Ramos (cell line): ENCODE measurements around the gene AHI1.

Experiments used
- in situ Hi-C: fragments of 300-500 bp; cut with MboI; formaldehyde crosslinking; loops from one replicate; pipeline ENCODE4 v1.14.3; 2022; ENCODE audit warnings: low sequenced_read_pairs; ENCODE audit not compliant: unreplicated experiment

AHI1 gene

GRCh38 chr6:135497412-135498184, at the start of gene AHI1:
TSS of gene AHI1 (minus strand) at chr6:135497740. CDS start at chr6:135492237, 5,503 bp downstream.
- in situ Hi-C loops: no loop called here

GRCh38 chr6:135546680-135547418, 49.3 kb upstream of the AHI1 start:
- in situ Hi-C loops: loop anchor here (25.0 kb wide), 2 partner anchors 690 to 990 kb away; no protein-coding TSS in a partner anchor

GRCh38 chr6:135546206-135546605, 48.7 kb upstream of the AHI1 start:
- in situ Hi-C loops: loop anchor here (25.0 kb wide), 2 partner anchors 691 to 991 kb away; no protein-coding TSS in a partner anchor

- in situ Hi-C loops: loop anchor here (25.0 kb wide), 2 partner anchors 697 to 997 kb away; no protein-coding TSS in a partner anchor
Measured at GRCh38 chr6:135540207-135540840, 42.8 kb upstream of the AHI1 start.

- in situ Hi-C loops: loop anchor here (25.0 kb wide), 2 partner anchors 699 to 999 kb away; no protein-coding TSS in a partner anchor
Measured at GRCh38 chr6:135537741-135538301, 40.3 kb upstream of the AHI1 start.

- in situ Hi-C loops: loop anchor here (25.0 kb wide), 2 partner anchors 701 to 1001 kb away; no protein-coding TSS in a partner anchor
Measured at GRCh38 chr6:135535989-135536414, 38.5 kb upstream of the AHI1 start.

- in situ Hi-C loops: loop anchor here (25.0 kb wide), 2 partner anchors 702 to 1002 kb away; no protein-coding TSS in a partner anchor
Measured at GRCh38 chr6:135534773-135535380, 37.3 kb upstream of the AHI1 start.

- in situ Hi-C loops: loop anchor here (25.0 kb wide), 2 partner anchors 705 to 1005 kb away; no protein-coding TSS in a partner anchor
Measured at GRCh38 chr6:135532559-135532958, 35.0 kb upstream of the AHI1 start.

GRCh38 chr6:135531954-135532490, 34.5 kb upstream of the AHI1 start:
- in situ Hi-C loops: loop anchor here (25.0 kb wide), 2 partner anchors 705 to 1005 kb away; no protein-coding TSS in a partner anchor

- in situ Hi-C loops: loop anchor here (25.0 kb wide), 2 partner anchors 707 to 1007 kb away; no protein-coding TSS in a partner anchor
Measured at GRCh38 chr6:135530113-135530512, 32.6 kb upstream of the AHI1 start.

- in situ Hi-C loops: loop anchor here (25.0 kb wide), 2 partner anchors 709 to 1009 kb away; no protein-coding TSS in a partner anchor
Measured at GRCh38 chr6:135527960-135528249, 30.4 kb upstream of the AHI1 start.

GRCh38 chr6:135527116-135527959, 29.8 kb upstream of the AHI1 start:
- in situ Hi-C loops: loop anchor here (25.0 kb wide), 2 partner anchors 710 to 1010 kb away; no protein-coding TSS in a partner anchor

GRCh38 chr6:135525594-135525993, 28.1 kb upstream of the AHI1 start:
- in situ Hi-C loops: loop anchor here (25.0 kb wide), 2 partner anchors 712 to 1012 kb away; no protein-coding TSS in a partner anchor

GRCh38 chr6:135522965-135523692, 25.6 kb upstream of the AHI1 start:
- in situ Hi-C loops: no loop called here

- in situ Hi-C loops: no loop called here
Measured at GRCh38 chr6:135521431-135521830, 23.9 kb upstream of the AHI1 start.

GRCh38 chr6:135520781-135521180, 23.2 kb upstream of the AHI1 start:
- in situ Hi-C loops: no loop called here

GRCh38 chr6:135519348-135519747, 21.8 kb upstream of the AHI1 start:
- in situ Hi-C loops: no loop called here

GRCh38 chr6:135517527-135517926, 20.0 kb upstream of the AHI1 start:
- in situ Hi-C loops: no loop called here
